Endothelial cell of umbilical vein (primary cell): ENCODE measurements around the gene LIMK2. TPM values are rescaled to one million over a fixed set of nuclear protein-coding genes. Genes with fewer than 3 reads are reported as not detected.
A peak's percentile ranks its signal among the peaks of the same experiment; 100 is the strongest.

Experiments
- BruUV-seq: library from RNA; stranded (reverse); fragments of 400-500 nt; replicated peaks from 2 replicates; lab custom pipeline; 2021; lab: Mats Ljungman, UMichigan
- CTCF ChIA-PET: fragments of 300-600, 350-600 bp; sonication (Branson Sonifier 250); formaldehyde crosslinking; loops from one replicate; lab custom pipeline; 2021; ENCODE audit warnings: antibody characterized with exemption, inconsistent platforms; lab: Charles Lee
- POLR2A ChIA-PET: fragments of 300-600, 350-600 bp; sonication (Branson Sonifier 250); formaldehyde crosslinking; loops from one replicate; lab custom pipeline; 2021; ENCODE audit warnings: antibody characterized with exemption, inconsistent platforms; lab: Charles Lee
- DNase-seq: peaks from one replicate; pipeline ENCODE4 v3.0.0-alpha.2; 2011; ENCODE audit warnings: low read depth, low spot score
- FAIRE-seq: peaks from 2 replicates; lab custom pipeline; 2011; peaks lifted over from hg19 to GRCh38; lab: Jason Lieb, UNC
- H2AFZ ChIP-seq: 2 replicates; pipeline ENCODE4 v1.6.0; 2012; ENCODE audit warnings: low read depth, low read length, control low read depth, inconsistent platforms
- H3K27ac ChIP-seq: 2 replicates; pipeline ENCODE4 v1.5.1; 2011; ENCODE audit warnings: low read depth, mild to moderate bottlenecking, control low read depth, low read length, moderate library complexity; ENCODE audit not compliant: insufficient read depth
- H3K27me3 ChIP-seq, 2 experiments: 2 replicates each; pipeline versions ENCODE4 v1.6.0 to v1.6.1; 2011; ENCODE audit warnings: low read length in 2 of 2, mixed read lengths in 1 of 2; ENCODE audit not compliant: control insufficient read depth in 2 of 2, insufficient read depth in 2 of 2
- H3K36me3 ChIP-seq, 2 experiments: 2 replicates in 1 of 2; 3 replicates in 1 of 2; pipeline ENCODE4 v1.5.1; 2011; ENCODE audit warnings: low read length in 2 of 2, mild to moderate bottlenecking in 1 of 2, moderate library complexity in 1 of 2; ENCODE audit not compliant: control insufficient read depth in 2 of 2, insufficient read depth in 2 of 2; ENCODE audit errors: extremely low read depth in 1 of 2
- H3K4me1 ChIP-seq: 3 replicates; pipeline ENCODE4 v1.5.1; 2011; ENCODE audit warnings: mild to moderate bottlenecking, low read length; ENCODE audit not compliant: control insufficient read depth, insufficient read depth; ENCODE audit errors: extremely low read depth
- H3K4me2 ChIP-seq: 2 replicates; pipeline ENCODE4 v1.6.1; 2011; ENCODE audit warnings: low read length, control low read depth, mixed read lengths; ENCODE audit not compliant: insufficient read depth
- H3K4me3 ChIP-seq, 3 experiments: fragments of 200-600 bp in 1 of 3; sonication (generic), shearing (Covaris generic) in 1 of 3; replicated peaks in 1 of 3; 2 replicates each; pipeline ENCODE4 v1.5.1; 2011 to 2016; ENCODE audit warnings: control low read depth in 3 of 3, low read length in 3 of 3, mild to moderate bottlenecking in 2 of 3, inconsistent platforms in 1 of 3, low read depth in 1 of 3, moderate library complexity in 1 of 3; ENCODE audit not compliant: insufficient read depth in 1 of 3
- H3K79me2 ChIP-seq: 2 replicates; pipeline ENCODE4 v1.6.0; 2012; ENCODE audit warnings: low read length, inconsistent platforms; ENCODE audit not compliant: control insufficient read depth, insufficient read depth
- H3K9ac ChIP-seq: replicated peaks from 2 replicates; pipeline ENCODE3; 2011; ENCODE audit warnings: low read length, control low read depth; ENCODE audit not compliant: insufficient read depth; ENCODE audit errors: extremely low read depth
- H3K9me1 ChIP-seq: replicated peaks from 3 replicates; pipeline ENCODE4 v1.6.0; 2011; ENCODE audit warnings: mild to moderate bottlenecking, low read length; ENCODE audit not compliant: control insufficient read depth, insufficient read depth; ENCODE audit errors: extremely low read depth
- H3K9me3 ChIP-seq: replicated peaks from 2 replicates; pipeline ENCODE4 v1.5.1; 2012; ENCODE audit warnings: low read length, inconsistent platforms; ENCODE audit not compliant: control insufficient read depth, insufficient read depth
- H4K20me1 ChIP-seq: replicated peaks from 2 replicates; pipeline ENCODE3; 2011; ENCODE audit warnings: mild to moderate bottlenecking, low read length; ENCODE audit not compliant: control insufficient read depth, insufficient read depth; ENCODE audit errors: extremely low read depth
- GATA2 ChIP-seq: IDR thresholded peaks from 2 replicates; pipeline ENCODE4 v1.7.0; 2011; ENCODE audit warnings: low read depth, mild to moderate bottlenecking, moderate library complexity, mixed read lengths, low read length; ENCODE audit not compliant: insufficient read length, insufficient read depth
- MAX ChIP-seq: IDR thresholded peaks from 2 replicates; pipeline ENCODE4 v1.6.1; 2011; ENCODE audit not compliant: insufficient read depth, insufficient read length
- MYC ChIP-seq: IDR thresholded peaks from one replicate; pipeline ENCODE4 v1.6.1; 2011; ENCODE audit warnings: mild to moderate bottlenecking, low read depth, low read length
- POLR2A ChIP-seq: IDR thresholded peaks from 2 replicates; pipeline ENCODE4 v1.6.1; 2012; ENCODE audit warnings: low read depth, mild to moderate bottlenecking, control low read depth, low read length
- POLR2AphosphoS5 ChIP-seq: IDR thresholded peaks from 2 replicates; pipeline ENCODE4 v1.6.1; 2012; ENCODE audit warnings: low read depth, mild to moderate bottlenecking, control low read depth, low read length, moderate library complexity; ENCODE audit not compliant: insufficient read depth
- dilution Hi-C: fragments of 300-500 bp; cut with MboI; formaldehyde crosslinking; loops from one replicate; pipeline ENCODE4 v1.15.0; 2019; ENCODE audit warnings: low sequenced_read_pairs; ENCODE audit not compliant: extremely low pct_ligation_motif_present
- intact Hi-C: fragments of 100-400 bp; cut with micrococcal nuclease; formaldehyde crosslinking; loops from one replicate; pipeline ENCODE4 v1.10.0; 2022
- polyA plus RNA-seq, 4 experiments: library from polyadenylated mRNA; depleted of rRNA in 3 of 4; stranded (reverse) in 3 of 4; unstranded in 1 of 4; fragments of >200 nt; gene quantifications; 2 replicates each; pipeline versions ENCODE4 v1.2.1 to v1.2.3, GENCODE V29; 2011 to 2012; ENCODE audit warnings: missing spikeins in 1 of 4
- total RNA-seq: library from RNA; stranded (reverse); gene quantifications from 2 replicates; pipeline ENCODE4 v1.2.3, GENCODE V29; 2021

Gene LIMK2
- total and polyA plus RNA-seq, 2 donors (not counting 3 experiments of a cell fraction or from before 2014, with no cell fraction given): 23.2 to 76.7 TPM

DNA sequence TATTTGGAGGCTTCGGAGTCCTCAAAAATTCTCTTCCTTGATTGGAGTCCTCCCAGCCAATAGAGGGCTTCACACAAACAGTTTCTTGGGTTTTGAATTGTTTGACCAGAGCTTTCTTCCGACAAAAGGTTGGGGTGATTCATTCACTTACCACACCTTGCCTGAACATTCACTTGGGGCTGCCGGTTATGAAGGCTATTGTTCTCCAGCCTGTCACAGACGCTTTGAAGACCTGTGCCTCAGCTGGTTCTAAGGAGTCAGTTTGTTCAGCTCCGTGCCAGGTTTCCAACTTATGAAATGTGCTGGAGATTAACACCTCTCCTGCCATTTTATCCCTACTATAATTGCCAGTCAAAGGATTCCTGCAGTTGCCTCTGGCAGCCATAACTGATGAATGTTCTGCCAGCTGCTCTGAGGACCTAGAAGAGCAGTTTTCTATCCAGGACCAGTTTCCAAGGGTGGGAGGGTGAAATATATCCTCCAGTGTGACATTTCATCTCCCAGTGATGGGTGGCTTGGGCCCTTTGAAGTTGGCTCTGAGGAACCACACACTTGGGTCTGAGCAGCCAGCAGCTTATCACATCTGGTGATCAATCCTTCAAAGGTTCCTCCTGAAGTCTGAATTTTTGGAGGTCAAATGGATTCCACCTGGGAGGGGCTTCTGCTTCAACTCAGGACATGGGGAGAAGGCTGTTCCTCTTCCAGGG, 31.4 kb downstream of the LIMK2 start:
- Histone ChIP-seq H3K9me3 (no peaks in the 10 kb centered on the region), H3K27me3 (no peaks in the 10 kb centered on the region), H3K79me2 (peaks cover 65% of the 10 kb centered on the region), H2AFZ (no peak overlapping the region), H3K27ac (peak overlapping the region; percentile 95), H3K36me3 (peaks cover under 1 to 3% of the 10 kb centered on the region in 2 experiments), H3K4me1 (peaks cover 70% of the 10 kb centered on the region), H3K9ac (peak overlapping the region; percentile 71), H4K20me1 (no peaks in the 10 kb centered on the region), H3K9me1 (no peaks in the 10 kb centered on the region), H3K4me3 (no peak overlapping the region), H3K4me2 (peak overlapping the region; percentile 16)
- TF ChIP-seq MYC: no peak
- TF ChIP-seq POLR2A: no peak
- no peak for TF ChIP-seq POLR2AphosphoS5
- peak; percentile 79 for TF ChIP-seq GATA2
- no peak for TF ChIP-seq MAX
- no peak for FAIRE-seq
- CTCF ChIA-PET: interaction anchor here (1.2 to 14.3 kb wide), 11 partner anchors 10 to 158 kb away, joined by 3 to 169 read pairs (median 8); partner anchors contain the start of genes LIMK2, PIK3IP1 and SELENOM
- POLR2A ChIA-PET: interaction anchor here (1.4 kb wide), 1 partner anchor 14 kb away, joined by 3 read pairs; no protein-coding TSS in a partner anchor
- intact Hi-C loops: loop anchor here (1.0 kb wide), 1 partner anchor 8 kb away; no protein-coding TSS in a partner anchor
- TSS peak; percentile 62 for BruUV-seq
- dilution Hi-C loops: no loop called here
- peak; percentile 40 for DNase-seq
